WI38 (cell line): Measurements from ENCODE around the gene FAM114A2.

ENCODE experiments used
- H3K4me3 ChIP-seq: 2 replicates; pipeline ENCODE4 v1.5.1; 2011; ENCODE audit warnings: low read depth, mild to moderate bottlenecking, control low read depth, low read length
- CTCF ChIP-seq: IDR thresholded peaks from 2 replicates; pipeline ENCODE4 v1.5.1; 2012; ENCODE audit warnings: low read depth, mild to moderate bottlenecking, control low read depth, low read length

The FAM114A2 gene

DNA sequence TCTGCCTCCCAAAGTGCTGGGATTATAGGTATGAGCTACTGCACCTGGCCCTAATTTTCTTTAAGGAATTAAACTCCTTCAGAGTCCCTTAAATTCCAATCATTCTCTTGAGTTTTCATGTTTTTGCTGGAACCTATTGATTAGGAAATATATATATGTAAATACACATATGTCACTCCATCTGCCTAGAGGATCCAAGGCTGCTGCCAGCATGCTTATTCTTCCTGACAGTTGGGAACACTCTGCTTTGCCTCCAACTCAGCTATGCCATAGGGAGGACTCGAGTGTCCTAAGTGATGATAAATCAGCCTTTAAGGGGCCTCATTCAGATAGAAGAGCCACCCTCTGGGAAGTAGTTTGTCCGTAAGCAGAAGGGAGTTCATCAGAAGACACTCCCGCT is 21.9 kb upstream of the FAM114A2 start:
- no peak overlapping the region for H3K4me3 ChIP-seq
- no peak for TF ChIP-seq CTCF

DNA sequence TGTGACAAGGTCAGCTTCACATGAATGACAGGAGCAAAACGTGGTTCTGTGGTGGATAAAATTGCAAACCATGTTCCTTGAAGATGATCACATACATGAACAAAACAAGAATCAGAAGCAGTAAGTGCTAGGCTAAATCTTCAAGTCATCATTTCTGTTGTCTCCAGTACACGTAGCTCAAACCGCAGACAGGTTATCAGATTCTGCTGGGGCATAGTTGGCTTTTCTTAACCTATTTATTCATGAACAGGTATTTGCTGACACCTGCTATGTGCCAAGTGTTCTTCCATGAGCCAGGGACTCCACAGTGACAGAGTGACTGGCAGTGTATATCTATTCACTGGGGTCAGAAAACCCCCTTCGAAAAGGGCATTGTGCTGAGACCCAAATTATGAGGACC is 20.9 kb upstream of the FAM114A2 start:
- no peak for TF ChIP-seq CTCF
- H3K4me3 ChIP-seq: no peak overlapping the region

- no peak overlapping the region for H3K4me3 ChIP-seq
- TF ChIP-seq CTCF: no peak
Observed at GRCh38 chr5:154059039-154059430, 20.3 kb upstream of the FAM114A2 start.

DNA sequence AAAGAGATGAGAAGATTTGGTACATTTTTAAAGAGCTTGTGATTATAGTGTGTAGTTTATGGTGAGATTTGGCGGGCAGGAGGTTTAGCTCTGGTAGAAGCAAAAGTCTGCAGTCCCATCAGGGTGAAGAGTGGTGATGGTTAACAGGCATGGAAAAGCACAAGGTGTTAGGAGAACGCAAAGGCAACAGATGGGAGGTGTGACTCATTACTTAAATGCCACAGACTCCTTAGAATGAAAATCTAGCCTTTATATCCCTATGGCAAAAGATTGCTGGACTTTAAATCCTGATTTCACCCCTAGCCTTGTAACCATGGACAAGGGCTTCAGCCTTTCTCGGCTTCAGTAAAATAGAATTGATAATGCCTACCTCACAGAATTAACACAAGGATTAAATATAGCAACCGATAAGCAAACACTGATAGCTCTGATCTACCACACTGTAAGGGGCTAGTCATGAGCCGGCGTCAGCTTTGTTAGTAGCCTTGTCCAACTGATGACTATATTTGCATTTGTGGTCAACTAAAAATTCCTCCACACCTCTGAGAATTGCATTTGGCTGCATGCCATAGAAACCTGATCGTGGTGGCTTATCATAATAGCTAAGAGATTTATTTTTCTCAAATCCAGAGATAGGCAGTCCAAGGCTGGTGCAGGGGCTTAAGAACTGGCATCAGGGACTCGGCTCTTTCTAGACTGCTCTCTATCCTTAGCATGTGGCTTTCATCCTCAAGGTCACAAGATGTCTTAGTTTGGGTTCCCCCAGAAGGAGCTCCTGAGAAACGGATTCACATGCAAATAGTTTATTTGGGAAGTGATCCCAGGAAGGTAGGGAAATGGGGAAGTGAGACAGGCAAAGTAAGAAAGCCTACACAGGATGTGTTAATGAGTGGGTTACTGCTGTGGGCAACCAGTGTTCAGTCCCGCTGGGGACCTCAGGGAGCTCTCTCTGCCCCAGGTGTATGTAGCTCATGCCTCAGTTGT is 19.6 kb upstream of the FAM114A2 start:
- no peak overlapping the region for H3K4me3 ChIP-seq
- TF ChIP-seq CTCF: no peak

GRCh38 chr5:154055201-154055600 is 16.5 kb upstream of the FAM114A2 start:
- no peak for TF ChIP-seq CTCF
- H3K4me3 ChIP-seq: no peak overlapping the region

DNA sequence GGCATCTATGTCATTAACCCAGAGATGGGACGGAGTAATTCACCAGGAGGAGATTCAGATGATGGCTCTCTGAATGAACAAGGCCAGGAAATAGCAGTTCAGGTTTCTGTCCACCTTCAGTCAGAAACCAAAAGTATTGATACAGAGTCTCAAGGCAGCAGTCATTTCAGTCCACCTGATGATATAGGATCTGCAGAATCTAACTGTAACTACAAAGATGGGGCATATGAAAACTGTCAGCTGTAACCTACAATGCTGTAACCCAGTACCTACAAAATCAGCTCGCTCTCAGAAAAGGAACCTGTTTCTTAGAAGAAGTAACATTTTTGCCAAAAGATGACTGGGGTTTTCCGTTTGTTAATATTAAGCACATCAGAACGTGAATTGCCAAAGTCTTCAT is 14.8 kb upstream of the FAM114A2 start:
- TF ChIP-seq CTCF: no peak
- no peak overlapping the region for H3K4me3 ChIP-seq

DNA sequence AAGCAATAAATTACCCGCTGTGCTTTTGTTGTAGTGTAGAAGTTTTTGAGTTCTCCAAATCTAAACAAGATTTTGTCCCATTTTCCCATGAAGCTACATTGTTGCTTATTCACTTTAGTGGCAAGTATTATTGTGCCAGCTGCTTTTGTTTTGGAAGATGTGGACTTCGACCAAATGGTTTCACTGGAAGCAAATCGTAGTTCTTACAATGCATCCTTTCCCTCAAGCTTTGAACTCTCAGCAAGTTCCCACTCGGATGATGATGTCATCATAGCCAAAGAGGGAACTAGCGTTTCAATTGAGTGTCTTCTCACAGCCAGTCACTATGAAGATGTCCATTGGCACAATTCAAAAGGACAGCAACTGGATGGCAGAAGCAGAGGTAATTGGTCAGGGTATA is 10.9 kb upstream of the FAM114A2 start:
- TF ChIP-seq CTCF: no peak
- no peak overlapping the region for H3K4me3 ChIP-seq
